Breast epithelium (tissue), 4 donors: ENCODE measurements around the gene P3H1. TPM values are rescaled to one million over a fixed set of nuclear protein-coding genes. Genes with fewer than 3 reads are reported as not detected.

Experiments used
- DNase-seq, 2 donors: peaks; one replicate each; pipeline ENCODE4 v3.0.0-alpha.2; 2019; ENCODE audit warnings: low spot score in 2 of 2
- H3K27ac ChIP-seq, 2 donors: fragments of 200-600 bp; sonication (generic) in 1 of 2; one replicate each; pipeline ENCODE4 v1.5.1; 2016 to 2019; ENCODE audit warnings: mild to moderate bottlenecking in 1 of 2
- H3K27me3 ChIP-seq, 2 donors: fragments of 200-600 bp; sonication (generic) in 1 of 2; one replicate each; pipeline versions ENCODE4 v1.5.1 to v1.6.0; 2017 to 2019; ENCODE audit warnings: control low read depth in 1 of 2, mild to moderate bottlenecking in 1 of 2
- H3K36me3 ChIP-seq: fragments of 200-600 bp; one replicate; pipeline ENCODE4 v1.5.1; 2019
- H3K4me1 ChIP-seq, 2 donors: fragments of 200-600 bp; sonication (generic); one replicate each; pipeline ENCODE4 v1.5.1; 2016 to 2019; ENCODE audit warnings: control low read depth in 1 of 2
- H3K4me3 ChIP-seq, 3 donors: fragments of 200-600 bp; sonication (generic); 1 replicate in 2 of 3; 2 replicates in 1 of 3; pipeline ENCODE4 v1.5.1; 2016 to 2019; ENCODE audit warnings: mild to moderate bottlenecking in 3 of 3, moderate library complexity in 2 of 3
- H3K9me3 ChIP-seq, 2 donors: fragments of 200-600 bp; sonication (generic) in 1 of 2; one replicate each; pipeline ENCODE4 v1.5.1; 2016 to 2019; ENCODE audit warnings: control low read depth in 1 of 2
- POLR2A ChIP-seq: fragments of 450-650 bp; IDR thresholded peaks from one replicate; pipeline ENCODE4 v1.6.1; 2016; ENCODE audit warnings: antibody characterized with exemption, mild to moderate bottlenecking, moderate library complexity
- POLR2AphosphoS5 ChIP-seq, 3 donors: sonication (generic); formaldehyde crosslinking; IDR thresholded peaks; one replicate each; pipeline ENCODE4 v1.6.1; 2017; ENCODE audit warnings: antibody characterized with exemption in 3 of 3
- intact Hi-C: fragments of 100-400 bp; cut with DNase I; formaldehyde crosslinking; loops from one replicate; pipeline ENCODE4 v1.15.1; 2023; ENCODE audit warnings: low total_unique reads
- total RNA-seq, 3 donors: library from RNA; depleted of rRNA; stranded (reverse); fragments of >200 nt; gene quantifications; one replicate each; pipeline ENCODE4 v1.1.0, GENCODE V29; 2016
- TF ChIP-seq, protein P1 (sequence below), 3 donors: fragments of 450-650 bp; IDR thresholded peaks; one replicate each; pipeline ENCODE4 v1.5.1; 2016 to 2017; ENCODE audit warnings: antibody characterized with exemption in 3 of 3, mild to moderate bottlenecking in 3 of 3, moderate library complexity in 3 of 3

Gene P3H1
- total RNA-seq, 3 donors from 2014 or later: 23.1 to 34.9 (median 34.4) TPM

DNA sequence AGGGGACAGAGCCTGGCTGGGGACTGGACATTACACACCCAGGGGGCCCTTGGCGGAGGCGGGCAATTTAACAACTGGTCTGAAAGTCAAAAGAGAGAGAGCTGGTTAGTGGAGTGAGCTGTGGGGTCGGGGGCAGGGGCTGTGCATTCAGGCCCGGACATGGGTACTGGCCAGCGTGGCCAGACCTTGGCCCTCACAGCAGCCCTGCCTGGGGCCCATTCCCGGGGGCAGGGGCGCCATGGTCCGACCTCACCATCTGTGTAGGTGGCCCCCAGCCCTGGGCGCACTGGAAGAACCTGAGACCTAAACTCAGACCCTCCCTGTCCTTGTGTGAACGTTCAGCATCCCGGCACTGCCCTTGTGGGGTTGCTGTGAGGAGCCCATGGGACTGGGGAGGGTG, 31.8 kb downstream of the P3H1 start:
- TF ChIP-seq POLR2A (no peak), POLR2AphosphoS5 (IDR thresholded peaks at IDR 0.05) (no peak)
- TF ChIP-seq, protein P1, sequence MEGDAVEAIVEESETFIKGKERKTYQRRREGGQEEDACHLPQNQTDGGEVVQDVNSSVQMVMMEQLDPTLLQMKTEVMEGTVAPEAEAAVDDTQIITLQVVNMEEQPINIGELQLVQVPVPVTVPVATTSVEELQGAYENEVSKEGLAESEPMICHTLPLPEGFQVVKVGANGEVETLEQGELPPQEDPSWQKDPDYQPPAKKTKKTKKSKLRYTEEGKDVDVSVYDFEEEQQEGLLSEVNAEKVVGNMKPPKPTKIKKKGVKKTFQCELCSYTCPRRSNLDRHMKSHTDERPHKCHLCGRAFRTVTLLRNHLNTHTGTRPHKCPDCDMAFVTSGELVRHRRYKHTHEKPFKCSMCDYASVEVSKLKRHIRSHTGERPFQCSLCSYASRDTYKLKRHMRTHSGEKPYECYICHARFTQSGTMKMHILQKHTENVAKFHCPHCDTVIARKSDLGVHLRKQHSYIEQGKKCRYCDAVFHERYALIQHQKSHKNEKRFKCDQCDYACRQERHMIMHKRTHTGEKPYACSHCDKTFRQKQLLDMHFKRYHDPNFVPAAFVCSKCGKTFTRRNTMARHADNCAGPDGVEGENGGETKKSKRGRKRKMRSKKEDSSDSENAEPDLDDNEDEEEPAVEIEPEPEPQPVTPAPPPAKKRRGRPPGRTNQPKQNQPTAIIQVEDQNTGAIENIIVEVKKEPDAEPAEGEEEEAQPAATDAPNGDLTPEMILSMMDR (IDR thresholded peaks at IDR 0.05): no peak
- Histone ChIP-seq H3K27ac (no peak overlapping the region), H3K4me3 (no peak overlapping the region), H3K9me3 (no peaks in the 10 kb centered on the region), H3K36me3 (no peaks in the 10 kb centered on the region), H3K27me3 (no peaks in the 10 kb centered on the region), H3K4me1 (no peaks in the 10 kb centered on the region)
- intact Hi-C loops: no loop called here
- no peak for DNase-seq

DNA sequence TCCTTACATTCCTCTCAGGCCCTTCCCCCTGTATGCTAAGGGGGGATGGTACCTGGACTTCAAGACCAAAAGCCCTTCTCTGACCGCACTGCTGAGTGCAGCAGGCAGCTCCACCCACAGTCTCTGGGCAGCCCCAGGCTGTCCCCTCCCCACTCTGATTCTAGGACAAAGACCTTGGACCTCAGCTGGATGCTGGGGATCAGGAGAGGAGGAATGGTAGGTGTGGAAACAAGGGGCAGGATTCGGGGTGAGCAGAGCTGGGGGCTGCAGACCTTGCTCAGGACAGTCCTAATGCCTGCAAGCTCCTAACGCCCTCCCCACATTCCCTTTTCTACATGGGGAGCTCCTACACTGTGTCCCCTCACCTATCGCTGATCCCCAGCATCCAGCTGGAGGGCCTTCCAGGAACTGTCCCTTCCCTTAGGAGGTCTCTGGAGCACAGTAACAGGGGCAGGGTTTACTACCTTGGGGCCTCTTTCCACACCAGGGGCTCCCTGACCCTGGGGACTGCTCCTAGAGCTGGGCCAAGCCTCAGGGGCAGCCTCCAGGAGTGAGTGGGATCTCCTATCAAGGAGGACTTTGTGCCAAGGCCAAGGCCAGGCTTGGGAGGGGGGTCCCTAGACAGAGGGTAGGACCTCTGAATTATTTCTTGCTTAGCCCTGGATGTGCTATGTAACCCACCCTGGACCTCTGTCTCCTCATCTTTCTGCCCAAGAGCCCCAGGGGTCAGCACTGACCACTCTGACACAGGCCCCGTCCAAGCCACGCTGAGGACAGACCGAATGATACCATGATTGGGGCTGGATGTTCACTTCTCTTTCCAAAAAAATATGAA, 32.4 kb downstream of the P3H1 start:
- no peak overlapping the region for H3K27ac ChIP-seq
- H3K4me3 ChIP-seq: no peak overlapping the region
- H3K27me3 ChIP-seq: no peaks in the 10 kb centered on the region
- intact Hi-C loops: no loop called here
- no peaks in the 10 kb centered on the region for H3K36me3 ChIP-seq
- DNase-seq: no peak
- H3K4me1 ChIP-seq: no peaks in the 10 kb centered on the region
- TF ChIP-seq, protein P1 (IDR thresholded peaks at IDR 0.05): no peak
- no peak for TF ChIP-seq POLR2AphosphoS5 (IDR thresholded peaks at IDR 0.05)
- TF ChIP-seq POLR2A: no peak
- no peaks in the 10 kb centered on the region for H3K9me3 ChIP-seq

DNA sequence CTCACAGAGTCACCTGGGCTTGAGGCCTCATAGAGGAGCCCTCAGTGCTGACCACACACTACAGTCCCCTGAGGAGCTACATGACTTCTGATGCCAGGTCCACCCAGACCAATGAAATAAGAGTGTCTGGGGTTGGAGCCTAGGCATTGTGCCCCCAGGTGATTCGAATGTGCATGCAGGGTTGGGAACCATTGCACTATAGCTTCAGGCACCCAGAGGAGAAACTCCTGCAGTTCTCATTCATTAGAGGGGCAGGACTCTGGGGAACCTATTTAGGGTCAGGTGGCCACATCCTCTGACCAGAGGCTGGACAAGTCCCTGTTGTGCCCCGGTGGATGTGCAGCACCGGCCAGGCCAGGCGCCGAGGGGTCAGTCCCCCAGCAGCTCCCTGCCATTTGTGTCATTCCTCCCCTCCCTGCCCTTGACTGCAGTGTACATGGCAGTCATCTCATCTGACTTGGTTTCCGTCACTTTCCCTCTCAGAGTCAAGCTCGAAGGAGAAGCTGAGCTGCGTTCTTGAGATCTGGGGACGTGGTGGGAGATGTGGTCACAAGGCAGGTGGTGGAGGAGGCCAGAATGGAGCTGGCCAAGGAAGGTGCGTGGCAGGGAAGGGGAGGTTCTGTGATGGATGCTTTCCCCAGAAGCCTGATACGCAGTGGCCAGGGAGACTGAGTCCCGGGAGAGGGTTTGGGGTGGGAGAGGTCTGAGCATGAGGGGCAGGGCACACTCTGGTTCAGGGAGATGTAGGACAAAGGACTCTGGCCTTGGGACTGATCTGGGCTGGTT, 33.2 kb downstream of the P3H1 start:
- Histone ChIP-seq H3K4me1 (no peaks in the 10 kb centered on the region), H3K36me3 (no peaks in the 10 kb centered on the region), H3K4me3 (no peak overlapping the region), H3K9me3 (no peaks in the 10 kb centered on the region), H3K27me3 (no peaks in the 10 kb centered on the region), H3K27ac (no peak overlapping the region)
- no peak for DNase-seq
- TF ChIP-seq POLR2A: no peak
- TF ChIP-seq, protein P1 (IDR thresholded peaks at IDR 0.05): no peak
- TF ChIP-seq POLR2AphosphoS5 (IDR thresholded peaks at IDR 0.05): no peak
- intact Hi-C loops: no loop called here

DNA sequence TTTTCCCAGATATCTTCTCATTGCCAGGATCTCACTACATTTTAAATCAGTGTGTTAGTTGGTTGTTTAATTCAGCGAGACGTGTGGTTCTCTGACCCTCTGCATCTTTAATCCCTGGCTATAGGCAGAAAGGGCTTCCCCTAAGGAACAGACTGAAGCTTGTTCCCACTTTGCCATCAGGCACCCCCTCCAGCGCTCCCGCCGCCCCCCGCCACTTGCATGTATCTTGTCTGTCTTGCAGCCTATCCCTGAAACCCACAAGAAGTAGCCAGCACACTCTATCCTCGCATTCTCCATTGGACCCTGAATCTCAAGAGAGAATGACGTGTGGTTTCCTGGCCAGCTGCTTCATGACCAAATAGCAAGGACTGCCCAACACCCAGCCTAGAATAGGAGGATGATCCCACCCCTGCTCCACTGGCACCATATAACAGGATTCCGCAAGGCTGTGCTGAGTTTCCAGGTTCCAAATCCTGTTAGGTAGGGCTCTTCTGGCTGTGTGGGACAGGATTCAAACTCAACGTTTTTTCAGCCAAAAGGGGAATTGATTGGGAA, 34.6 kb downstream of the P3H1 start:
- no peaks in the 10 kb centered on the region for H3K36me3 ChIP-seq
- H3K4me1 ChIP-seq: no peaks in the 10 kb centered on the region
- no peak overlapping the region for H3K27ac ChIP-seq
- DNase-seq: no peak
- H3K9me3 ChIP-seq: no peaks in the 10 kb centered on the region
- H3K27me3 ChIP-seq: no peaks in the 10 kb centered on the region
- intact Hi-C loops: no loop called here
- TF ChIP-seq POLR2A: no peak
- TF ChIP-seq POLR2AphosphoS5 (IDR thresholded peaks at IDR 0.05): no peak
- TF ChIP-seq, protein P1 (IDR thresholded peaks at IDR 0.05): no peak
- H3K4me3 ChIP-seq: no peak overlapping the region

DNA sequence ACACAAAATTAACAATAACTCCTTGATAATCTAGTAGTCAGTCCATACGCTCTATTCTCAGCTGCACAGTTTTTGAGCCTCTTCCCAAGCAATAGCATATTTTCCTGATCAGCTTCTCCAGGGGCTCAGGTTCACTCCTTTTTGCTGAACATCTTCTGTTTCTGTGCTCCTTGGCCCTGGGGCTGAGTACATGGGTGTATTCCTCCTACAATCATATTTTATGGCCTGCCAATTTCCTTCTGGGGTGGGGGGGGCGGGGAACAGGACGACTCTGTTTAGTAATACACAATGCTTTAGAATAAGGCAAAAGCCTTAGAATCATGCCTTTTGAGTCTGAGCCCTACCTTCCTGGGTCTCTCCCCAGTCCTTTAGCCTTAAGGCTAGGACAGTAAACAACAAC, 35.2 kb downstream of the P3H1 start:
- no peak overlapping the region for H3K4me3 ChIP-seq
- no peak for DNase-seq
- TF ChIP-seq, protein P1 (IDR thresholded peaks at IDR 0.05): no peak
- TF ChIP-seq POLR2AphosphoS5 (IDR thresholded peaks at IDR 0.05) (no peak), POLR2A (no peak)
- no peaks in the 10 kb centered on the region for H3K9me3 ChIP-seq
- intact Hi-C loops: no loop called here
- H3K27ac ChIP-seq: no peak overlapping the region
- no peaks in the 10 kb centered on the region for H3K36me3 ChIP-seq
- no peaks in the 10 kb centered on the region for H3K4me1 ChIP-seq
- no peaks in the 10 kb centered on the region for H3K27me3 ChIP-seq
